Spleen (tissue), 11 donors: ENCODE measurements around the gene BBX. TPM values are rescaled to one million over a fixed set of nuclear protein-coding genes. Genes with fewer than 3 reads are reported as not detected.

Experiments used
- DNase-seq: peaks from one replicate; pipeline ENCODE4 v3.0.0-alpha.2; 2020
- H3K27ac ChIP-seq, 8 donors: fragments of 200-600 bp; sonication (generic) in 7 of 8; 1 replicate in 4 of 8; 2 replicates in 4 of 8; pipeline versions ENCODE4 v1.5.0 to v1.8.0; 2016 to 2021; ENCODE audit warnings: inconsistent platforms in 4 of 8, mild to moderate bottlenecking in 4 of 8, moderate library complexity in 1 of 8
- H3K27me3 ChIP-seq, 7 donors: fragments of 200-600 bp; sonication (generic) in 6 of 7; replicated peaks in 1 of 7; 1 replicate in 4 of 7; 2 replicates in 3 of 7; pipeline versions ENCODE4 v1.5.0 to v1.8.0; 2016 to 2021; ENCODE audit warnings: inconsistent platforms in 3 of 7, mild to moderate bottlenecking in 1 of 7
- H3K36me3 ChIP-seq, 6 donors: fragments of 200-600 bp; sonication (generic) in 5 of 6; 1 replicate in 4 of 6; 2 replicates in 2 of 6; pipeline versions ENCODE4 v1.5.0 to v1.8.0; 2016 to 2021; ENCODE audit warnings: inconsistent platforms in 2 of 6
- H3K4me1 ChIP-seq, 6 donors: fragments of 200-600 bp; sonication (generic) in 5 of 6; 1 replicate in 3 of 6; 2 replicates in 3 of 6; pipeline versions ENCODE4 v1.5.0 to v1.8.0; 2016 to 2021; ENCODE audit warnings: inconsistent platforms in 3 of 6
- H3K4me3 ChIP-seq, 8 donors: fragments of 200-600 bp; sonication (generic) in 7 of 8; 1 replicate in 4 of 8; 2 replicates in 4 of 8; pipeline versions ENCODE4 v1.5.0 to v1.8.0; 2016 to 2021; ENCODE audit warnings: inconsistent platforms in 4 of 8, mild to moderate bottlenecking in 4 of 8, moderate library complexity in 2 of 8
- H3K9me3 ChIP-seq, 8 donors: fragments of 200-600 bp; sonication (generic) in 7 of 8; 1 replicate in 4 of 8; 2 replicates in 4 of 8; pipeline versions ENCODE4 v1.5.0 to v1.8.0; 2016 to 2021; ENCODE audit warnings: inconsistent platforms in 4 of 8
- CTCF ChIP-seq, 11 experiments: fragments of 200-600 bp in 7 of 11; fragments of 450-650 bp in 4 of 11; sonication (generic) in 4 of 11; IDR thresholded peaks in 8 of 11; conservative IDR thresholded peaks in 3 of 11; 1 replicate in 7 of 11; 2 replicates in 4 of 11; pipeline versions ENCODE4 v1.4.0 to v1.8.0; 2016 to 2021; ENCODE audit warnings: antibody characterized with exemption in 11 of 11, inconsistent platforms in 4 of 11, mild to moderate bottlenecking in 1 of 11
- POLR2A ChIP-seq, 3 donors: fragments of 450-650 bp; IDR thresholded peaks; one replicate each; pipeline ENCODE4 v1.5.1; 2017; ENCODE audit warnings: antibody characterized with exemption in 3 of 3, mild to moderate bottlenecking in 1 of 3
- POLR2AphosphoS5 ChIP-seq, 3 donors: sonication (generic); formaldehyde crosslinking; IDR thresholded peaks; one replicate each; pipeline ENCODE4 v1.5.1; 2017; ENCODE audit warnings: antibody characterized with exemption in 3 of 3
- WGBS, 5 donors: extraction: QIAGEN DNeasy Blood & Tissue Kit in 3 of 5; methylation state at CpG; one replicate each; pipeline versions ENCODE4 v1.1.5 to v1.1.7; 2013 to 2018; 5-methylcytosine and 5-hydroxymethylcytosine counted together
- intact Hi-C: fragments of 100-400 bp; cut with DNase I; formaldehyde crosslinking; loops from one replicate; pipeline ENCODE4 v1.15.0; 2023; ENCODE audit warnings: low total_unique reads
- polyA plus RNA-seq, 3 donors: library from polyadenylated mRNA; stranded (reverse); fragments of 200-250 nt; gene quantifications; one replicate each; pipeline ENCODE4 v1.2.1, GENCODE V29; 2013
- total RNA-seq, 7 donors: library from RNA; depleted of rRNA in 3 of 7; stranded (reverse); fragments of >200 nt in 3 of 7; fragmentation: NEBNext Ultra II Directional in 4 of 7; extraction: Animal tissue kit (Norgen Biotek cat#: 25700) in 4 of 7; gene quantifications; one replicate each; pipeline versions ENCODE4 v1.1.0 to v1.2.1, GENCODE V29; 2016 to 2021
- donor health status: healthy with polysubstance abuse.
- donor health status: DM: no; HTN: no; CAD: no; lungs with moderate emphysema.
- donor health status: DM: no; HTN: no; CAD: no.
- donor health status: Bipolar disorder and iron deficiency.
- donor health status: healthy.
- donor health status: DM: no; HTN: no; CAD: no.
- donor health status: DM: yes; HTN: yes; CAD: no.

Gene BBX
- total and polyA plus RNA-seq, 10 donors, result 5.1 to 98.5 (median 74.6) TPM

DNA sequence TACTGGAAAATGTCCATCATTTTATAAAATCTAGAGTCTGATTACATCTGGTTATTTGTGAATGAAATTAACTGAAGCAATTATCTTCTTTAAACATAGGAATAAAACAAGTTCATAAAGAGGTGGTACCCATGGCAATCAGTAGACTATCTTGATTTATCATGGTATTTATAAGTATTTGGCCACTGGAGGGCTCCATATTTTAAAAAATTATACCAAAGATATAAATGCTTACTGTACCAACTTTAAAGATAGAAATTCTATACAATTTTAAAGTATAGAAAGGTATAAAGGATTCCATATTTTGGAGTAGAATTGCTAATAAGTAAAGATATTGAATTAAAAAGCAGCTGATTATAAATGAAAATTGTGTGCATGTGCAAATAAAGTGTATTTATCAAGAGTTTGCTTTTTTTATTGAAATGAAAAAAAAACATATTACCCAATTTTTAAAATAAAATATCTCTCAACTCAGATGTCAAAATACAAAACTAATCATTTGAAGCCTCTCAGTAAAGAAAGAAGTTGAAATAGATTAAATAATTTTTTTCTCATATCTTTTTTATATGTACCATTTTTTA, 105.3 kb downstream of the BBX start:
- intact Hi-C loops, result no loop called here
- no peak for DNase-seq
- no peak for TF ChIP-seq POLR2A (IDR thresholded peaks at IDR 0.05)
- no peak for TF ChIP-seq POLR2AphosphoS5 (IDR thresholded peaks at IDR 0.05)
- TF ChIP-seq CTCF (IDR thresholded peaks at IDR 0.05 in 8 of 11, conservative IDR thresholded peaks at IDR 0.05 in 3 of 11), result no peak

DNA sequence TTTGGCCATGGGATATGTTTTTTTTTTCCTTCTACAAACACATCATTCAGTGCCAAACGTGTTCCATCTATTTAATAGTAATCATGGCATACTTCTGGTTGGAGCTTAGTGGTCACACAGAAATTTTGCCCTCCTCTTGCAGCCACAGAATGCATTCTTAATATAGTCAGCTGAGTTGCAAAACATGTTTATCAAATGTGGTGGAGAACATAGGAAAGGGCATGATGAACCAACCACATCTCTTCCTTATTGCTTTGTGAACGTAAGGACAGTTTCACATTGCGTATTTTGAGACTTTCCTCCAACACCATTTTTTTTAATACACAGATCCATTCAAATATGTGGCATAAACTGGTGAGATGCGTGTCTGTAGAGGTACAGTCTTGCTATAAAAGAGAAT, 106.8 kb downstream of the BBX start:
- Histone ChIP-seq H3K36me3 (no peaks in the 10 kb centered on the region), H3K4me1 (peaks cover 6 to 57% (median 48%) of the 10 kb centered on the region in 6 donors), H3K27me3 (no peaks in the 10 kb centered on the region), H3K27ac (peak overlapping the region in 3 of 8 donors; percentile 28 to 47 (median 33)), H3K4me3 (no peak overlapping the region), H3K9me3 (no peaks in the 10 kb centered on the region)
- intact Hi-C loops, result no loop called here
- TF ChIP-seq CTCF (IDR thresholded peaks at IDR 0.05 in 8 of 11, conservative IDR thresholded peaks at IDR 0.05 in 3 of 11) (no peak), POLR2A (IDR thresholded peaks at IDR 0.05) (no peak), POLR2AphosphoS5 (IDR thresholded peaks at IDR 0.05) (no peak)
- DNase-seq, result no peak
- WGBS, 5 donors, result 56 to 73% (median 67%) methylated on average over 4 of the region's 4 CpGs

More for the DNA sequence above, 105.3 kb downstream of the BBX start:
- H3K36me3 ChIP-seq, result no peaks in the 10 kb centered on the region
- H3K4me3 ChIP-seq, result no peak overlapping the region
- H3K27ac ChIP-seq, result no peak overlapping the region
- H3K27me3 ChIP-seq, result no peaks in the 10 kb centered on the region
- peaks cover 2 to 47% (median 38%) of the 10 kb centered on the region in 6 donors for H3K4me1 ChIP-seq
- no peaks in the 10 kb centered on the region for H3K9me3 ChIP-seq

- no peaks in the 10 kb centered on the region for H3K27me3 ChIP-seq
- H3K9me3 ChIP-seq, result no peaks in the 10 kb centered on the region
- H3K27ac ChIP-seq, result peak overlapping the region in 2 of 8 donors; percentile 28 to 47
- peaks cover 6 to 57% (median 48%) of the 10 kb centered on the region in 6 donors for H3K4me1 ChIP-seq
- intact Hi-C loops, result no loop called here
- H3K36me3 ChIP-seq, result no peaks in the 10 kb centered on the region
- DNase-seq, result no peak
- TF ChIP-seq POLR2A (IDR thresholded peaks at IDR 0.05), result no peak
- TF ChIP-seq POLR2AphosphoS5 (IDR thresholded peaks at IDR 0.05), result no peak
- TF ChIP-seq CTCF (IDR thresholded peaks at IDR 0.05 in 8 of 11, conservative IDR thresholded peaks at IDR 0.05 in 3 of 11), result no peak
- no peak overlapping the region for H3K4me3 ChIP-seq
Measured at GRCh38 chr3:107630779-107631178, 108.0 kb downstream of the BBX start.

GRCh38 chr3:107632576-107632975, 109.8 kb downstream of the BBX start:
- Histone ChIP-seq H3K4me1 (peaks cover 6 to 56% (median 47%) of the 10 kb centered on the region in 6 donors), H3K27ac (no peak overlapping the region), H3K27me3 (no peaks in the 10 kb centered on the region), H3K9me3 (no peaks in the 10 kb centered on the region), H3K4me3 (no peak overlapping the region), H3K36me3 (no peaks in the 10 kb centered on the region)
- WGBS, 5 donors, result 88 to 98% (median 92%) methylated on average over 2 of the region's 2 CpGs
- no peak for DNase-seq
- intact Hi-C loops, result no loop called here
- TF ChIP-seq POLR2A (IDR thresholded peaks at IDR 0.05), result no peak
- TF ChIP-seq CTCF (IDR thresholded peaks at IDR 0.05 in 8 of 11, conservative IDR thresholded peaks at IDR 0.05 in 3 of 11), result no peak
- TF ChIP-seq POLR2AphosphoS5 (IDR thresholded peaks at IDR 0.05), result no peak
